Neural cell (in vitro differentiated cells): ENCODE data around the gene FCHO2. TPM values are rescaled to one million over a fixed set of nuclear protein-coding genes. Genes with fewer than 3 reads are reported as not detected.

Source experiments
- H2AFZ ChIP-seq: fragments of 200-600, 300-800 bp; sonication (generic), shearing (Covaris generic); 2 replicates; pipeline ENCODE4 v1.6.0; 2014; ENCODE audit warnings: low read depth, mild to moderate bottlenecking, antibody characterized with exemption, low read length, moderate library complexity
- H3F3A ChIP-seq: fragments of 200-600 bp; shearing (Covaris generic); 2 replicates; pipeline ENCODE4 v1.6.1; 2016; ENCODE audit warnings: mild to moderate bottlenecking, moderate library complexity, mixed read lengths, antibody characterized with exemption, low read length; ENCODE audit not compliant: insufficient read depth, poor library complexity, severe bottlenecking
- H3K27ac ChIP-seq: fragments of 200-600, 300-800 bp; sonication (generic), shearing (Covaris generic); 2 replicates; pipeline ENCODE4 v1.5.1; 2014; ENCODE audit warnings: mild to moderate bottlenecking, low read length, moderate library complexity
- H3K27me3 ChIP-seq: fragments of 300-800, 200-600 bp; sonication (generic), shearing (Covaris generic); 2 replicates; pipeline ENCODE4 v1.6.0; 2014; ENCODE audit warnings: mild to moderate bottlenecking, low read depth, low read length, moderate library complexity; ENCODE audit not compliant: insufficient read depth
- H3K36me3 ChIP-seq: fragments of 300-800, 200-600 bp; sonication (generic), shearing (Covaris generic); 2 replicates; pipeline ENCODE4 v1.5.1; 2014; ENCODE audit warnings: mild to moderate bottlenecking, antibody characterized with exemption, low read length, moderate library complexity; ENCODE audit not compliant: insufficient read depth
- H3K4me2 ChIP-seq: fragments of 300-800, 200-600 bp; sonication (generic), shearing (Covaris generic); 2 replicates; pipeline ENCODE4 v1.6.0; 2014; ENCODE audit warnings: mild to moderate bottlenecking, low read length
- H3K4me3 ChIP-seq: fragments of 300-800, 200-600 bp; sonication (generic), shearing (Covaris generic); 2 replicates; pipeline ENCODE4 v1.5.1; 2014; ENCODE audit warnings: mild to moderate bottlenecking, low read length, moderate library complexity
- H3K79me2 ChIP-seq: fragments of 200-600 bp; shearing (Covaris generic); replicated peaks from 2 replicates; pipeline ENCODE4 v1.6.0; 2014; ENCODE audit warnings: mild to moderate bottlenecking, low read length, moderate library complexity; ENCODE audit not compliant: insufficient read depth
- H3K9ac ChIP-seq: fragments of 300-800, 200-600 bp; sonication (generic), shearing (Covaris generic); 2 replicates; pipeline ENCODE4 v1.6.1; 2016; ENCODE audit warnings: mild to moderate bottlenecking, low read length, mixed read lengths
- H3K9me2 ChIP-seq: fragments of 200-600 bp; shearing (Covaris generic); 2 replicates; pipeline ENCODE4 v1.6.1; 2016; ENCODE audit warnings: mild to moderate bottlenecking, low read length, mixed read lengths; ENCODE audit not compliant: insufficient read depth
- H3K9me3 ChIP-seq: fragments of 200-600, 300-800 bp; sonication (generic), shearing (Covaris generic); 2 replicates; pipeline ENCODE4 v1.6.1; 2016; ENCODE audit warnings: mild to moderate bottlenecking, mixed run types, low read length, moderate library complexity, mixed read lengths
- H4K20me1 ChIP-seq: fragments of 200-600 bp; shearing (Covaris generic); 2 replicates; pipeline ENCODE4 v1.6.1; 2016; ENCODE audit warnings: mild to moderate bottlenecking, mixed run types; ENCODE audit not compliant: insufficient read depth
- EP300 ChIP-seq: fragments of 450-650 bp; conservative IDR thresholded peaks from 2 replicates; pipeline ENCODE4 v1.6.1; 2014; ENCODE audit warnings: antibody characterized with exemption, mild to moderate bottlenecking, moderate library complexity; ENCODE audit not compliant: poor library complexity, severe bottlenecking
- EZH2 ChIP-seq: fragments of 200-600, 300-800 bp; shearing (Covaris generic), sonication (generic); IDR thresholded peaks from 2 replicates; pipeline ENCODE4 v1.6.1; 2014; ENCODE audit warnings: antibody characterized with exemption, low read length, borderline replicate concordance, mild to moderate bottlenecking; ENCODE audit not compliant: insufficient read depth, poor library complexity, severe bottlenecking
- MXI1 ChIP-seq: fragments of 450-650 bp; conservative IDR thresholded peaks from 2 replicates; pipeline ENCODE4 v1.6.1; 2014; ENCODE audit warnings: antibody characterized with exemption, mild to moderate bottlenecking; ENCODE audit not compliant: poor library complexity, severe bottlenecking
- POLR2AphosphoS5 ChIP-seq: IDR thresholded peaks from 2 replicates; pipeline ENCODE4 v1.6.1; 2012
- RAD21 ChIP-seq: fragments of 450-650 bp; conservative IDR thresholded peaks from 2 replicates; pipeline ENCODE4 v1.6.1; 2014; ENCODE audit warnings: antibody characterized with exemption, mild to moderate bottlenecking, moderate library complexity
- SMC3 ChIP-seq: fragments of 450-650 bp; conservative IDR thresholded peaks from 2 replicates; pipeline ENCODE4 v1.6.1; 2014; ENCODE audit warnings: antibody characterized with exemption, mild to moderate bottlenecking, moderate library complexity; ENCODE audit not compliant: poor library complexity
- TAF1 ChIP-seq: IDR thresholded peaks from 2 replicates; pipeline ENCODE4 v1.6.1; 2012; ENCODE audit warnings: low read depth
- polyA plus RNA-seq: library from polyadenylated mRNA; depleted of rRNA; stranded (reverse); fragments of >200 nt; gene quantifications from 2 replicates; pipeline ENCODE4 v1.2.3, GENCODE V29; 2014
- TF ChIP-seq, protein P1 (sequence below): IDR thresholded peaks from 2 replicates; pipeline ENCODE4 v1.6.1; 2012; ENCODE audit warnings: borderline replicate concordance
- TF ChIP-seq, protein P2 (sequence below): fragments of 450-650 bp; IDR thresholded peaks from 2 replicates; pipeline ENCODE4 v1.5.1; 2014; ENCODE audit warnings: antibody characterized with exemption, mild to moderate bottlenecking, moderate library complexity; ENCODE audit not compliant: poor library complexity, severe bottlenecking

FCHO2 gene
- polyA plus RNA-seq, 1 donor from 2014 or later, result 24.3 TPM

DNA sequence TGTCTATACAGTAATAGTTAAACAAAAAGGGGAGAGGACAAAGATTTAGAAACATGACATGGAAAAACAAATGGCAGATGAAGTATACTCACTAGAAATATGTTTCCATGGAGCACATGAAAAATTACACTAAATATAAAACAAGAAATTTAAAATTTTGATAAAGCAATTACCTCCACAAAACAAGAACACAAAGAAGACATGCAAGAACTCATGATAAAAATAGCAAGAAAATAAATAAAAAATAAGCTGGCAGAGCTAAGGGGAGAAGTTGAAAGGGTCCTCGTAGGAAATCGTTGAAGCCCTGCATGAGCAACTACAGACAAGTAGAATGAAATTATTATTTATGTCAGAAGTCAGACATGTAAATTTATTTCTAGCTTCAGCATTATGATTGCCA, 141.9 kb downstream of the FCHO2 start:
- Histone ChIP-seq H2AFZ (no peak overlapping the region), H3K9me3 (no peaks in the 10 kb centered on the region), H3K9me2 (no peaks in the 10 kb centered on the region), H3K27ac (no peak overlapping the region), H3K4me3 (no peak overlapping the region), H3K9ac (no peak overlapping the region), H4K20me1 (no peaks in the 10 kb centered on the region), H3K79me2 (no peaks in the 10 kb centered on the region), H3F3A (no peaks in the 10 kb centered on the region), H3K27me3 (no peaks in the 10 kb centered on the region), H3K36me3 (no peaks in the 10 kb centered on the region), H3K4me2 (no peak overlapping the region)
- TF ChIP-seq RAD21, result no peak
- TF ChIP-seq, protein P1, sequence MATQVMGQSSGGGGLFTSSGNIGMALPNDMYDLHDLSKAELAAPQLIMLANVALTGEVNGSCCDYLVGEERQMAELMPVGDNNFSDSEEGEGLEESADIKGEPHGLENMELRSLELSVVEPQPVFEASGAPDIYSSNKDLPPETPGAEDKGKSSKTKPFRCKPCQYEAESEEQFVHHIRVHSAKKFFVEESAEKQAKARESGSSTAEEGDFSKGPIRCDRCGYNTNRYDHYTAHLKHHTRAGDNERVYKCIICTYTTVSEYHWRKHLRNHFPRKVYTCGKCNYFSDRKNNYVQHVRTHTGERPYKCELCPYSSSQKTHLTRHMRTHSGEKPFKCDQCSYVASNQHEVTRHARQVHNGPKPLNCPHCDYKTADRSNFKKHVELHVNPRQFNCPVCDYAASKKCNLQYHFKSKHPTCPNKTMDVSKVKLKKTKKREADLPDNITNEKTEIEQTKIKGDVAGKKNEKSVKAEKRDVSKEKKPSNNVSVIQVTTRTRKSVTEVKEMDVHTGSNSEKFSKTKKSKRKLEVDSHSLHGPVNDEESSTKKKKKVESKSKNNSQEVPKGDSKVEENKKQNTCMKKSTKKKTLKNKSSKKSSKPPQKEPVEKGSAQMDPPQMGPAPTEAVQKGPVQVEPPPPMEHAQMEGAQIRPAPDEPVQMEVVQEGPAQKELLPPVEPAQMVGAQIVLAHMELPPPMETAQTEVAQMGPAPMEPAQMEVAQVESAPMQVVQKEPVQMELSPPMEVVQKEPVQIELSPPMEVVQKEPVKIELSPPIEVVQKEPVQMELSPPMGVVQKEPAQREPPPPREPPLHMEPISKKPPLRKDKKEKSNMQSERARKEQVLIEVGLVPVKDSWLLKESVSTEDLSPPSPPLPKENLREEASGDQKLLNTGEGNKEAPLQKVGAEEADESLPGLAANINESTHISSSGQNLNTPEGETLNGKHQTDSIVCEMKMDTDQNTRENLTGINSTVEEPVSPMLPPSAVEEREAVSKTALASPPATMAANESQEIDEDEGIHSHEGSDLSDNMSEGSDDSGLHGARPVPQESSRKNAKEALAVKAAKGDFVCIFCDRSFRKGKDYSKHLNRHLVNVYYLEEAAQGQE, result no peak
- TF ChIP-seq POLR2AphosphoS5, result no peak
- no peak for TF ChIP-seq SMC3
- TF ChIP-seq, protein P2, sequence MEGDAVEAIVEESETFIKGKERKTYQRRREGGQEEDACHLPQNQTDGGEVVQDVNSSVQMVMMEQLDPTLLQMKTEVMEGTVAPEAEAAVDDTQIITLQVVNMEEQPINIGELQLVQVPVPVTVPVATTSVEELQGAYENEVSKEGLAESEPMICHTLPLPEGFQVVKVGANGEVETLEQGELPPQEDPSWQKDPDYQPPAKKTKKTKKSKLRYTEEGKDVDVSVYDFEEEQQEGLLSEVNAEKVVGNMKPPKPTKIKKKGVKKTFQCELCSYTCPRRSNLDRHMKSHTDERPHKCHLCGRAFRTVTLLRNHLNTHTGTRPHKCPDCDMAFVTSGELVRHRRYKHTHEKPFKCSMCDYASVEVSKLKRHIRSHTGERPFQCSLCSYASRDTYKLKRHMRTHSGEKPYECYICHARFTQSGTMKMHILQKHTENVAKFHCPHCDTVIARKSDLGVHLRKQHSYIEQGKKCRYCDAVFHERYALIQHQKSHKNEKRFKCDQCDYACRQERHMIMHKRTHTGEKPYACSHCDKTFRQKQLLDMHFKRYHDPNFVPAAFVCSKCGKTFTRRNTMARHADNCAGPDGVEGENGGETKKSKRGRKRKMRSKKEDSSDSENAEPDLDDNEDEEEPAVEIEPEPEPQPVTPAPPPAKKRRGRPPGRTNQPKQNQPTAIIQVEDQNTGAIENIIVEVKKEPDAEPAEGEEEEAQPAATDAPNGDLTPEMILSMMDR, result no peak
- no peak for TF ChIP-seq MXI1
- no peak for TF ChIP-seq EP300
- TF ChIP-seq EZH2, result no peak
- TF ChIP-seq TAF1, result no peak

DNA sequence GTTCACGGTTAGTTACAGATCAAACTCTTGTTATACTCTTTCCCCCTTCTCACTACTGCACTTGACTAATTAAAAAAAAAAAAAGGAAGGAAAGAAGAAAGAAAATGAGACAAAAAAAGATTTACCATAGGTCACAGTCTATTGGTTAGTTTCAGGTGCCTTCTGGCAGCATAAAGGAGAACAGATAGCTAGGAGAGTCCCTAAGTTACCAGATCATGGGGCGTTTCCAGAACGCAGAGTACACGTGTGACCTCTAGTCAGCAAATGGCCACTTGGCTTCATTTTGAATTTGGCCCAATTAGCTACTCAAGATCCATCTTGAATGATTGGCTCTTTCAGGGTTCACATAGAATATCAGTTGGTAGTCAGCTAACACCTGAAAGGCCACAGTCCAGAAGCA, 144.3 kb downstream of the FCHO2 start:
- Histone ChIP-seq H3K9me2 (no peaks in the 10 kb centered on the region), H3K27ac (no peak overlapping the region), H3K9ac (no peak overlapping the region), H3K9me3 (no peaks in the 10 kb centered on the region), H3K4me3 (no peak overlapping the region), H2AFZ (no peak overlapping the region), H3F3A (no peaks in the 10 kb centered on the region), H4K20me1 (no peaks in the 10 kb centered on the region), H3K4me2 (no peak overlapping the region), H3K27me3 (no peaks in the 10 kb centered on the region), H3K36me3 (no peaks in the 10 kb centered on the region), H3K79me2 (no peaks in the 10 kb centered on the region)
- TF ChIP-seq, protein P1, result no peak
- no peak for TF ChIP-seq SMC3
- TF ChIP-seq EZH2, result no peak
- TF ChIP-seq, protein P2, result no peak
- TF ChIP-seq POLR2AphosphoS5, result no peak
